HG03354 (cell line): ENCODE measurements around the gene TNFAIP1.

Experiments
- ATAC-seq: cut with Tn5 transposase; IDR thresholded peaks from one replicate; pipeline ENCODE4 v1.9.1; 2021; ENCODE audit warnings: mild to moderate bottlenecking; ENCODE audit not compliant: unreplicated experiment, poor library complexity, severe bottlenecking

Gene TNFAIP1

DNA sequence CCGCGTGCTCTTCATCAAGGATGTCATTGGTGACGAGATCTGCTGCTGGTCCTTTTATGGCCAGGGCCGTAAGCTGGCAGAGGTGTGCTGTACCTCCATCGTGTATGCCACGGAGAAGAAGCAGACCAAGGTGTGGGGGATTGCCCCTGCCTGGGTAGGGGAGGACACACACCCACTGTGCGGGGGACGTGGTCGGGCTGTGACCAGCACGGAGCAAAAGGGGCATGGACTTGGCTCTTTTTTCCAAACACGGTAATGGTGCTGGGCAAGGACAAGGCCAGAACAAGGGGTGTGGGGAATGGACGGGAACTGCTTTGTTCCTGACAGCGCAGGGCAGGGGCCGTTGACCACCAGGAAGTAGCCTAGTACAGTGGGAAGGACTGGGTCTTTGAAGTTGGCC, 6.8 kb downstream of the TNFAIP1 start:
- no peak for ATAC-seq

DNA sequence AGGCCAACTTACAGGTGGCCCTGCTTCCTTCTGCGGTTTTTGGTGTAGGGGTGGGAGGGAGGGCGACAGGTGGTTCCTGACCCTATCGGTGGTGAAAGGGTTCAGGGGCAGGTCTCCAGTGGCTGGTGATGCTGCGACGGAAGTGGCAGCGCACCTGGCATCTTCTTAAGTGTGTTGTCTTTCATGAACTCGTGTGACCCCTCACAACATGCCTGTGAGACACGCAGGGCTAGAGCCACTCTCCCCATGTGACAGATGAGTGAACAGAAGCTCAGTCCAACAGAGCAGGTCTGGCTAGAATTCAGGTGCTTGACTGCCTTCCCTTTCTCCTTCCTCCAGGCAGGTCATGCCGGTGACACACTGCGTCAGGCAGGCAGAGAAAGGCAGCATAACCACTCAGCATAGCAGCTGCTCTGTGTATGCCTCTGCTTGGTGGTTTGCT, 8.0 kb downstream of the TNFAIP1 start:
- no peak for ATAC-seq

- ATAC-seq: no peak
These were observed 8.4 kb downstream of the TNFAIP1 start for GRCh38 chr17:28344011-28344410.

GRCh38 chr17:28344435-28344901, 8.9 kb downstream of the TNFAIP1 start:
- ATAC-seq: no peak

- ATAC-seq: no peak
These were observed 10.0 kb downstream of the TNFAIP1 start for GRCh38 chr17:28345419-28346198.

DNA sequence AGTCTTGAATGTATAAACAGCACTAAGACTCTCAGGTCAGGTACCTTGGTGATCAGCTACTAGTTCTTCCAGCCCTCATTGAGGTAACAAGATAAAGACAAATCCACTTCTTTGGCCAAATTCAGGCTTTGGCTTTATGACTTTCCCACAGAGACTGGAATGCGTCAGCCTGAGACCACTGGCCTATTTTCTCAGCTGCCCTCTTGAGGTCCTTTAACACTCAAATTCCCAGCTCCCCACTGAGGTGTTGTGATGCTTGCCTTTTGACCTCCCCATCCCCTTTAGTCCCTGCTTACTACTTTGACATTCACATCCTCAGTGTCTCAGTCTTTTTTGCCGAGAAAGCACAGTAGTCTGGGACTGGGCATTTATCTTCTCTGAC, 10.6 kb downstream of the TNFAIP1 start:
- ATAC-seq: no peak

- no peak for ATAC-seq
These were observed 11.2 kb downstream of the TNFAIP1 start for GRCh38 chr17:28346746-28347246.

DNA sequence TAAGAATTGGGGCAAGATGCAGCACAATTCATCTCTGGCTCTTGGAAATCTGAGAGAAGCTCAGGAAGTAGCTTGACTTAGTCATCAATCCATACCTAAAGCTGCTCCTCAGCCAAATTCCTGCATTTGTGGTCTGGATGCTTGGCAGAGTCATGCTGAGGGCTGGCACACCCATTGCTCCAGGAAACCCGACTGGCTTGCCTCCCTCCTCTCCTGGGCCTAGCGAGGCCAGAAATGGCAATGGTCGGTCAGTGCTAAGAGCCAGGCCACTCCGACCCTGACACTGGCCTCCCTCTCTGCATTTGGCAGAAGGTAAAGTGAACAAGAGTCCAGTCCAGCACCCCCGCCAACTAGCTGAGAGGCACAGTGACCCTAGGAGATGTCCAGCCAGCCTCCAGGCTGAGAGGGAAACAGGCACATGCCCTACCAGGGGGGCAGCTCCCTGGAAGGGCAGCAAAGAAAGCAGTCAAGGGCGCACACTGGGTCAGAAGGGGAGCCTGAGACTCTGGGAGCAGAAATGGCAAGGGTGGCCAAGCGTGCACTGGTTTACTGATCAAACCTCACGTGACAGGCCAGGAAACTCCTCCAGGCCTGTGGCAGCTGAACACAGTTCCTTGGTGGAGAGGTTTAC, 11.8 kb downstream of the TNFAIP1 start:
- no peak for ATAC-seq

DNA sequence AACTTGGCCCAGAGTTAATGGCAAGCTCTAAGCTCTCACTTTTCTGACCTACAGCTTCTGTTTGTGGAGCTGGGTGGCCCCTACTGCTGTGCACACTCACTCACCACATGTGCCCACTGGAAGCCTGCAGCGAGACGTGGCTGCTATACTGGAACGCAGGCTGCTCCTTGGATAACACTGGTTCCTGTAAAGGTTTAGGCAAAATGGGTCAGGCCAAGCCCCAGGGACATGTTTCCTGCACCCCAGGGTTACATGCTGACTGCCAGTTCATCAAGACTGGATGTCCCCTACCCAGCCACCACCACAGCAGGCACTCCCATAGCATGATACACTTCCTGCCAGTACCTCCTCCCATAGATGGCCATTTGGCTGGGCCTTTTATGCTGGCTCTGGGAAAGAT, 13.4 kb downstream of the TNFAIP1 start:
- ATAC-seq: no peak

- no peak for ATAC-seq
These were observed 14.7 kb downstream of the TNFAIP1 start for GRCh38 chr17:28350271-28350670.

GRCh38 chr17:28357061-28357900, 21.7 kb downstream of the TNFAIP1 start, which contains the start of gene POLDIP2:
TSS of gene POLDIP2 (minus strand) at chr17:28357527. CDS start at chr17:28357448, 79 bp downstream.
- peak; percentile 97 for ATAC-seq

- no peak for ATAC-seq
These were observed 22.3 kb downstream of the TNFAIP1 start for GRCh38 chr17:28357901-28358197.

DNA sequence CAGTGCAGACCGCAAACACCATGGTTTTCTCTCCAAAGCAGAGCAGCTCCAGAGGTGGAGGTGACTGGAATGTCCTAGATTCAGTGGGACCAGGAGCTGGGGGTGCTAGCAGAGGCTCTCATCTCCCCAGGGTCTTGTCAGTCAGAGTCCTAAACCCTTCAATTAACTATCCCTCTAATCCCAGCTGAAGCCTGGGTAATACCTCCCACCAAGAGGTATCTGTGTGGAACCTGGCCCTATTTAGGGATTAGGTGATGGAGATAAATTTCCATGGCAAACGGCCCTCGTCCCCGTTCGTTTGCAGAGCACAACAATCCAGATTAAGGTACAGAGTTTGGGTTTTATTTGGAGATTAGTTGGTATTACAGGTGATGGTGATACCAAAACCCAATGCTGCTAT, 27.6 kb downstream of the TNFAIP1 start:
- no peak for ATAC-seq

DNA sequence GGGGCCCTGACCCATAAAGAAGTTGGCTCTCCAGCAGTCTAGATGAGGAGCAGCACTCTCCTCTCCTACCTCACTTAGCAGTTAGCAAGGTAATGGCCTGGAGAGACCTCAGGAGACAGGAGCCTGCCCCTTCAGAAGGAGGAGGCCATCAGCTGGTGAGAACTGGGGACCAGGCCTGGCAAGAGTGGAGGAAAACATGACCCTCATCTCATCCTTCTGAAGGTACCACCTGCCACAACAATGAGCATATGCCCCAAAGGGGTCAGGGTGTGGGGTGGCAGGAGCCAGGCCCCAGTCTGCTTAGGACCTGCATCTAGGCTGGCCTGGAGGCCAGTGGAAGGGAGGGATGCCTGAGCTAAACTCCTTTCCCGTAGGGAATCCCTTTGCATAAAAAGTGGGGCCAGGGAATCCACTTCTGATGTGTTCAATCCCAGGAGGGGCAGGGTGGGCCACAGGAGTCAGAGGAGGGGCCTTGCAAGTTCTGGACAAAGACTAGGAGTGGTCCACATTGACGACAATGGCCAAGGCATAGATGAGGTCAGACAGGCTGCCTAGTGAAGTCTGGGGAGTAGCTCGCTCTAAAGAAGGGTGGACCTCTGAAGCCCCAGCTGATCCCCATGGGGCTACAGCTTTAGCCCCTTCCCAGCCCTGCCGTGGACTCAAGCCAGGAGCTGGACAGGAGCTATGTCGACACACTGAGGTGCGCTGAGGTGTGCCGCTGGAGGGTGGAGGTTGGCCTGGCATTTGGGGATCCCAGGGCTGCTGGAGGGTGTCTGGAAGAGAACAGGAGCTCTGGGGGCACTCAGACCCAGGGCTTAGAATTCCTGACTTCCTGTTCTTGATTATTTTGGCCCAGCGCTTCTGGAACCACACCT, 28.5 kb downstream of the TNFAIP1 start:
- ATAC-seq: no peak

GRCh38 chr17:28364665-28365363, 29.3 kb downstream of the TNFAIP1 start, which contains the start of gene SEBOX:
TSS of gene SEBOX (minus strand) at chr17:28365199. CDS start at chr17:28365151, 48 bp downstream.
- ATAC-seq: no peak

DNA sequence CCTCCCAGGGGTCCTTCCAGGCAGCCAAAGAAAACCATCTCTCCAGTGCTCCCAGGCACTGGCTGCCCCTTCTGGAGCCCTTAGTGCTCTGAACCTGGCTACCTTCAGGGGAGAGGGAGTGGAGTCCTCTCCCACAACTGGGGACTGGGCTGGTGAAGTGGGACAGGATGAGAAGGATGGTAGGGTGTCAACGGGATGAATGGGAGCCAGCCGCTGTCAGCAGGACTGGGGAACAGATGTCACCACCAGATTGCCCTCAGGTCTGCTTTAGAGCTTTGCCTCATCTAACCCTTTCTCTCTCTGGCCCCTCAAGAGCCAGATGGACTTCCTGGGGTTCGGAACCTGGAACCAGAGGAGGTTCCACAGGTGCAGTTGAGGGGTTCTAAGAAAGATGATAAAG, 29.9 kb downstream of the TNFAIP1 start:
- no peak for ATAC-seq

DNA sequence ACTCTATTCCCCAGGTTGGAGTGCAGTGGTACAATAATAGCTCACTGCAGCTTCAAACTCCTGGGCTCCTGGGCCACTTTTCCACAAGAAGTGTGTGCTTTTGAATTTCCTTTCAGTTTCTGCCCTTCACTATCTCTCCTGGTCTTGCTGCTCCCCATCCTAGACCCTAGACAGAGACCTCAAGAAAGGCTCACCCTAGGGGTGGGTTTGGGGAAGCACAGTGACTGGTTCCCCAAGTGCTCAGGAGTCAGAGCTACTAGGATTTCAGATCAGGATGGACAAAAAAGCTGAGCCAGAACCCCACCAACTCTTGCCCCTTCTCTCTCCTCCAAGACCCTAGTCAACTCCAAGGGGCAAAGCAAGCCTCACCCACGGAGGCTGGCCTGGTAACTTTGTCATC, 31.0 kb downstream of the TNFAIP1 start:
- no peak for ATAC-seq

- no peak for ATAC-seq
These were observed 32.2 kb downstream of the TNFAIP1 start for GRCh38 chr17:28367641-28368305.
